HepG2 (cell line): ENCODE results near the gene SCT. TPM values are rescaled to one million over a fixed set of nuclear protein-coding genes. Genes with fewer than 3 reads are reported as not detected.

Experiments used
- ARHGAP35 ChIP-seq: sonication (generic); formaldehyde crosslinking; IDR thresholded peaks from 2 replicates; pipeline ENCODE4 v1.9.0; 2022; ENCODE audit warnings: mild to moderate bottlenecking, inconsistent platforms, moderate library complexity, missing genetic modification reagents, borderline replicate concordance
- ATM ChIP-seq: fragments of 450-650 bp; IDR thresholded peaks from 2 replicates; pipeline ENCODE4 v1.7.1; 2017; ENCODE audit warnings: mild to moderate bottlenecking, borderline replicate concordance
- BRCA1 ChIP-seq: sonication (generic); formaldehyde crosslinking; IDR thresholded peaks from 2 replicates; pipeline ENCODE4 v1.4.0; 2020; ENCODE audit warnings: missing genetic modification reagents
- CBFB ChIP-seq: sonication (generic); formaldehyde crosslinking; IDR thresholded peaks from 2 replicates; pipeline ENCODE4 v1.4.0; 2020; ENCODE audit warnings: missing genetic modification reagents
- CC2D1A ChIP-seq: sonication (generic); formaldehyde crosslinking; IDR thresholded peaks from 2 replicates; pipeline ENCODE4 v1.8.1; 2023; ENCODE audit warnings: mild to moderate bottlenecking, missing genetic modification reagents
- GTF2F1 ChIP-seq: fragments of 150-350 bp; IDR thresholded peaks from 2 replicates; pipeline ENCODE4 v1.6.1; 2014; ENCODE audit warnings: low read length
- HIC2 ChIP-seq: sonication (generic); formaldehyde crosslinking; IDR thresholded peaks from 2 replicates; pipeline ENCODE4 v1.9.0; 2022; ENCODE audit warnings: low read depth, missing genetic modification reagents
- KAT2B ChIP-seq: fragments of 150-350 bp; IDR thresholded peaks from 2 replicates; pipeline ENCODE4 v1.6.1; 2014; ENCODE audit warnings: low read depth, low read length, borderline replicate concordance
- MBD4 ChIP-seq: IDR thresholded peaks from 2 replicates; pipeline ENCODE4 v1.6.1; 2012; ENCODE audit warnings: low read length, inconsistent platforms, borderline replicate concordance
- MEF2D ChIP-seq: sonication (generic); formaldehyde crosslinking; IDR thresholded peaks from 2 replicates; pipeline ENCODE4 v1.5.1; 2020; ENCODE audit warnings: mild to moderate bottlenecking, missing genetic modification reagents
- NFE2L2 ChIP-seq: fragments of 150-350 bp; IDR thresholded peaks from 2 replicates; pipeline ENCODE4 v1.6.1; 2014; ENCODE audit warnings: low read length
- NR1H2 ChIP-seq: sonication (generic); formaldehyde crosslinking; IDR thresholded peaks from 2 replicates; pipeline ENCODE4 v1.8.1; 2022; ENCODE audit warnings: low read depth, missing genetic modification reagents, borderline replicate concordance
- PBX3 ChIP-seq: sonication (generic); formaldehyde crosslinking; IDR thresholded peaks from 2 replicates; pipeline ENCODE4 v1.8.1; 2023; ENCODE audit warnings: missing genetic modification reagents, inconsistent platforms, borderline replicate concordance
- PRDM10 ChIP-seq: sonication (generic); formaldehyde crosslinking; IDR thresholded peaks from 2 replicates; pipeline ENCODE4 v1.4.0; 2020; ENCODE audit warnings: low read depth, missing genetic modification reagents
- RBM39 ChIP-seq: fragments of 200-400 bp; formaldehyde crosslinking; IDR thresholded peaks from one replicate; pipeline ENCODE4 v1.6.1; 2018; ENCODE audit warnings: antibody characterized with exemption, mild to moderate bottlenecking, low read depth, low read length; ENCODE audit not compliant: poor library complexity, severe bottlenecking
- SMARCE1 ChIP-seq: fragments of 450-650 bp; IDR thresholded peaks from 2 replicates; pipeline ENCODE4 v1.6.1; 2017; ENCODE audit warnings: borderline replicate concordance
- TBX2 ChIP-seq: sonication (generic); formaldehyde crosslinking; IDR thresholded peaks from 2 replicates; pipeline ENCODE4 v1.5.0; 2020; ENCODE audit warnings: missing genetic modification reagents, mild to moderate bottlenecking, borderline replicate concordance
- WIZ ChIP-seq: sonication (generic); formaldehyde crosslinking; IDR thresholded peaks from 2 replicates; pipeline ENCODE4 v1.5.1; 2020; ENCODE audit warnings: mild to moderate bottlenecking, missing genetic modification reagents
- ZNF143 ChIP-seq: sonication (generic); formaldehyde crosslinking; IDR thresholded peaks from 2 replicates; pipeline ENCODE4 v1.4.0; 2020; ENCODE audit warnings: missing genetic modification reagents
- ZNF343 ChIP-seq: sonication (generic); formaldehyde crosslinking; IDR thresholded peaks from 2 replicates; pipeline ENCODE4 v1.4.0; 2020; ENCODE audit warnings: mild to moderate bottlenecking, missing genetic modification reagents
- ZNF639 ChIP-seq: conservative IDR thresholded peaks from 2 replicates; pipeline ENCODE4 v1.6.1; 2018; ENCODE audit warnings: missing genetic modification reagents
- ZNF746 ChIP-seq: sonication (generic); formaldehyde crosslinking; IDR thresholded peaks from 2 replicates; pipeline ENCODE4 v1.8.0; 2022; ENCODE audit warnings: mild to moderate bottlenecking, missing genetic modification reagents
- ZNF766 ChIP-seq: sonication (generic); formaldehyde crosslinking; IDR thresholded peaks from 2 replicates; pipeline ENCODE4 v1.5.0; 2020; ENCODE audit warnings: missing genetic modification reagents, borderline replicate concordance
- ZNF850 ChIP-seq: sonication (generic); formaldehyde crosslinking; conservative IDR thresholded peaks from 2 replicates; pipeline ENCODE4 v1.9.0; 2021; ENCODE audit warnings: mild to moderate bottlenecking, missing genetic modification reagents
- polyA plus RNA-seq, 8 experiments: library from polyadenylated mRNA; depleted of rRNA in 3 of 8; stranded (reverse) in 7 of 8; unstranded in 1 of 8; fragments of >200 nt; fragmentation: Illumina TruSeq in 4 of 8; extraction: Trizol in 4 of 8; gene quantifications; 2 replicates each; pipeline versions ENCODE4 v1.2.1 to v1.2.3, GENCODE V29; 2011 to 2016; ENCODE audit warnings: low read depth in 4 of 8, missing spikeins in 1 of 8, mixed read lengths in 1 of 8; ENCODE audit not compliant: insufficient read depth in 1 of 8
- total RNA-seq, 5 experiments: library from RNA; depleted of rRNA; stranded (reverse); fragments of >200 nt; fragmentation: Illumina TruSeq; extraction: Trizol; gene quantifications; 2 replicates each; pipeline ENCODE4 v1.2.3, GENCODE V29; 2016; ENCODE audit warnings: low read depth in 1 of 5

The SCT gene
- total and polyA plus RNA-seq, 2 of the 13 experiments (the other 11 are each of a cell fraction or from before 2014, with no cell fraction given): not detected

- TF ChIP-seq ZNF143 (CRISPR knock-in tag): no peak
- TF ChIP-seq RBM39: no peak
- TF ChIP-seq ZNF746 (CRISPR knock-in tag): no peak
- TF ChIP-seq HIC2 (CRISPR knock-in tag): no peak
- TF ChIP-seq GTF2F1: no peak
- no peak for TF ChIP-seq NFE2L2
- TF ChIP-seq SMARCE1: no peak
- peak; percentile 18; the same call in 1 of the 2 replicates for TF ChIP-seq TBX2 (CRISPR knock-in tag)
- TF ChIP-seq KAT2B: no peak
- TF ChIP-seq CC2D1A (CRISPR knock-in tag): no peak
- no peak for TF ChIP-seq ARHGAP35
- TF ChIP-seq NR1H2 (CRISPR knock-in tag): no peak
- TF ChIP-seq ZNF639: no peak
- no peak for TF ChIP-seq ATM
- TF ChIP-seq MEF2D (CRISPR knock-in tag): no peak
- no peak for TF ChIP-seq ZNF343 (CRISPR knock-in tag)
- TF ChIP-seq BRCA1 (CRISPR knock-in tag): no peak
- no peak for TF ChIP-seq MBD4
- no peak for TF ChIP-seq ZNF766 (CRISPR knock-in tag)
- TF ChIP-seq CBFB (CRISPR knock-in tag): no peak
- no peak for TF ChIP-seq PRDM10 (CRISPR knock-in tag)
- TF ChIP-seq WIZ (CRISPR knock-in tag): no peak
- TF ChIP-seq ZNF850: no peak
- TF ChIP-seq PBX3 (CRISPR knock-in tag): no peak
These were observed 48.5 kb downstream of the SCT start (continued) for GRCh38 chr11:578276-579035.
